Kidney epithelial cell (primary cell): Measurements from ENCODE around the gene ZNF425. TPM values are rescaled to one million over a fixed set of nuclear protein-coding genes. Genes with fewer than 3 reads are reported as not detected.

Experiments used
- DNase-seq: peaks from one replicate; pipeline ENCODE4 v3.0.0-alpha.2; 2010; ENCODE audit warnings: low read depth
- H3K27me3 ChIP-seq: 2 replicates; pipeline ENCODE4 v1.6.0; 2011; ENCODE audit warnings: low read length; ENCODE audit not compliant: control insufficient read depth, insufficient read depth
- H3K36me3 ChIP-seq: 2 replicates; pipeline ENCODE4 v1.5.1; 2011; ENCODE audit warnings: low read length; ENCODE audit not compliant: control insufficient read depth, insufficient read depth
- H3K4me3 ChIP-seq: 2 replicates; pipeline ENCODE4 v1.5.1; 2011; ENCODE audit warnings: low read depth, mild to moderate bottlenecking, control low read depth, low read length
- total RNA-seq: library from RNA; depleted of rRNA; stranded (reverse); fragments of >200 nt; gene quantifications from 2 replicates; pipeline ENCODE4 v1.2.3, GENCODE V29; 2015
- TF ChIP-seq, protein P1 (sequence below): IDR thresholded peaks from 2 replicates; pipeline ENCODE4 v1.5.1; 2011; ENCODE audit warnings: mild to moderate bottlenecking, moderate library complexity, low read length, control low read depth, inconsistent platforms; ENCODE audit not compliant: insufficient read depth, poor library complexity, severe bottlenecking

Gene ZNF425
- total RNA-seq, 1 donor from 2014 or later: 5.0 TPM

DNA sequence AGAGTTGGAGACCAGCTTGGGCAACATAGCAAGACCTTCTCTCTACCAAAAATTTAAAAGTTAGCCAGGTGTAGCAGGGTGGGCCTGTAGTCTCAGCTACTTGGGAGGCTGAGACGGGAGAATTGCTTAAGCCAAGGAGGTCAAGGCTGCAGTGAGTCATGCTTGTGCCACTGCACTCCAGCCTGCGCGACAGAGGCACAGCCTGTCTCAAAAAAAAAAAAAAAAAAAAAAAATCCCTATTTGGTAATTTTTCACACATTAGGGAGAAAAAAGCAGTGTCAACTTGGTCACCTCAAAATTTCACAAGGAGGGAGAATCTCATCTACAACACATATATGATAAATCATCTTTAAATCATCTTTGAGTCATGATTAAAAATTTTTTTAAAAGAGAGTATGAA is 14.7 kb upstream of the ZNF425 start:
- H3K27me3 ChIP-seq: no peaks in the 10 kb centered on the region
- TF ChIP-seq, protein P1, sequence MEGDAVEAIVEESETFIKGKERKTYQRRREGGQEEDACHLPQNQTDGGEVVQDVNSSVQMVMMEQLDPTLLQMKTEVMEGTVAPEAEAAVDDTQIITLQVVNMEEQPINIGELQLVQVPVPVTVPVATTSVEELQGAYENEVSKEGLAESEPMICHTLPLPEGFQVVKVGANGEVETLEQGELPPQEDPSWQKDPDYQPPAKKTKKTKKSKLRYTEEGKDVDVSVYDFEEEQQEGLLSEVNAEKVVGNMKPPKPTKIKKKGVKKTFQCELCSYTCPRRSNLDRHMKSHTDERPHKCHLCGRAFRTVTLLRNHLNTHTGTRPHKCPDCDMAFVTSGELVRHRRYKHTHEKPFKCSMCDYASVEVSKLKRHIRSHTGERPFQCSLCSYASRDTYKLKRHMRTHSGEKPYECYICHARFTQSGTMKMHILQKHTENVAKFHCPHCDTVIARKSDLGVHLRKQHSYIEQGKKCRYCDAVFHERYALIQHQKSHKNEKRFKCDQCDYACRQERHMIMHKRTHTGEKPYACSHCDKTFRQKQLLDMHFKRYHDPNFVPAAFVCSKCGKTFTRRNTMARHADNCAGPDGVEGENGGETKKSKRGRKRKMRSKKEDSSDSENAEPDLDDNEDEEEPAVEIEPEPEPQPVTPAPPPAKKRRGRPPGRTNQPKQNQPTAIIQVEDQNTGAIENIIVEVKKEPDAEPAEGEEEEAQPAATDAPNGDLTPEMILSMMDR: no peak
- H3K36me3 ChIP-seq: no peaks in the 10 kb centered on the region
- DNase-seq: no peak
- no peak overlapping the region for H3K4me3 ChIP-seq

DNA sequence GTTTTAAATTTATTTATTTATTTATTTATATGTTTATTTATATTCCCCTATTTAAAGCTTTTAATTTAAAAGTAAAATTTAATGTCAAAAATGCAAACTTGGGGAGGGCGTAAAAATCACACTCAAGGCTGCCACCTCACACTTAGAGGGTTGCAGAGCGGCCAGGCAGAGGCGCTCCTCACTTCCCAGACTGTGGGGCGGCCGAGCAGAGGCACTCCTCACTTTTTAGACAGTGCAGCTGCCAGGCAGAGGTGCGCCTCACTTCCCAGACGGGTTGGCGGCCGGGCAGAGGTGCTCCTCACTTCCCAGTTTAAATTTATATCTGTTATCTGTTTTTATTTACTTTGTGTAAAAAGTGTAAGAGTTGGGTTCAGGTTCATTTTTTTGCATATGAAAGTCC is 10.0 kb upstream of the ZNF425 start:
- Histone ChIP-seq H3K36me3 (no peaks in the 10 kb centered on the region), H3K27me3 (no peaks in the 10 kb centered on the region), H3K4me3 (no peak overlapping the region)
- no peak for DNase-seq
- TF ChIP-seq, protein P1: no peak

DNA sequence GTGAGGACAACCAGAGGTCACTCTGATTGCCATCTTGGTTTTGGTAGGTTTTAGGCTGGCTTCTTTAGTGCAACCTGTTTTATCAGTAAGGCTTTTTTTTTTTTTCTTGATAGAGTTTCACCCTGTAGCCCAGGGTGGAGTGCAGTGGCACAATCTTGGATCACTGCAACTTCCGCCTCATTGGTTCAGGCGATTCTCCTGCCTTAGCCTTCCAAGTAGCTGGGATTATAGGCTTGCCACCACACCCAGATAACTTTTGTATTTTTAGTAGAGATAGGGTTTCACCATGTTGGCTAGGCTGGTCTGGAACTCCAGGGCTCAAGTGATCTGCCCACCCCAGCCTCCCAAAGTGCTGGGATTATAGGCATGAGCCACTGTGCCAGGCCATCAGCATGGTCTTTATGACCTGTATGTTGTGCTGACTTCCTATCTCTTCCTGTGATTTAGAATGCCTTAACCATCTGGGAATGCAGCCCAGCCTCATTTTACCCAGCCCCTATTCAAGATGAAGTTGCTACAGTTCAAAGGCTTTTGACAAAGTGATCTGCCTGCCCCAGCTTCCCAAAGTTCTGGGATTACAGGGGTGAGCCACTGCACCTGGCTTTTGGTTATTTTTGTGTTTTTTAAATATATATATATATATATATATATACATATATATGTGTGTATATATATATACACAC is 7.0 kb upstream of the ZNF425 start:
- no peak overlapping the region for H3K4me3 ChIP-seq

DNA sequence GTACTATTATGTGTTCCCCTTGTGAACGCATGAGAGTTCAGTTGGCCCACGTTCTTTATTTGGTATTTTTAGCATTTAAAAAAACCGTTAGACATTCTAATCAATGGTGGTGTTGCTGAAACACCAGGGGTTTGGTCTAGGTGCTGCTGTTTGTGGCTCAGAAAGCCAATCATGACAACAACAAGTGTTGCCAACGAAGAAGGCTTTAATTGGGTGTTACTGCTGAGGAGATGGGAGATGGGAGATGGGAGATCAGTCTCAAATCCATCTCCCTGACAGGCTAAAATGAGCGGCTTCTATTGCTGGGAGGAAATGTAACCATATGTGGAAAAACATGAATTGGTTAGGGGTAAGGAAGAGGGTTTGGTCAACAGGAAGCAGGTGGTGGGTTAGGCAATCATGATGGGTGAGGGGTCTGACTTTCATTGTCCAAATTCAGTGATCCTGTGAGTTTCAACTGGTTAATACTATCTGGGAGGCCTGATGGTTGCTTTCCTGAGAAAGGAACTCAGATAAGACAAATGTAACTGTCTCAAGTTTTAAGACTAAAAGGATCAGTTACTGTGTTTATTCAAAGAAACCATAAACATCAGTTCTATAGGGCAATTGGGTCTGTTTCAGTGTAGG is 4.6 kb upstream of the ZNF425 start:
- DNase-seq: no peak
- Histone ChIP-seq H3K36me3 (no peaks in the 10 kb centered on the region), H3K4me3 (no peak overlapping the region), H3K27me3 (no peaks in the 10 kb centered on the region)
- TF ChIP-seq, protein P1: no peak

More for the DNA sequence above, 7.0 kb upstream of the ZNF425 start:
- Histone ChIP-seq H3K27me3 (no peaks in the 10 kb centered on the region), H3K36me3 (no peaks in the 10 kb centered on the region)
- no peak for DNase-seq
- TF ChIP-seq, protein P1: no peak

DNA sequence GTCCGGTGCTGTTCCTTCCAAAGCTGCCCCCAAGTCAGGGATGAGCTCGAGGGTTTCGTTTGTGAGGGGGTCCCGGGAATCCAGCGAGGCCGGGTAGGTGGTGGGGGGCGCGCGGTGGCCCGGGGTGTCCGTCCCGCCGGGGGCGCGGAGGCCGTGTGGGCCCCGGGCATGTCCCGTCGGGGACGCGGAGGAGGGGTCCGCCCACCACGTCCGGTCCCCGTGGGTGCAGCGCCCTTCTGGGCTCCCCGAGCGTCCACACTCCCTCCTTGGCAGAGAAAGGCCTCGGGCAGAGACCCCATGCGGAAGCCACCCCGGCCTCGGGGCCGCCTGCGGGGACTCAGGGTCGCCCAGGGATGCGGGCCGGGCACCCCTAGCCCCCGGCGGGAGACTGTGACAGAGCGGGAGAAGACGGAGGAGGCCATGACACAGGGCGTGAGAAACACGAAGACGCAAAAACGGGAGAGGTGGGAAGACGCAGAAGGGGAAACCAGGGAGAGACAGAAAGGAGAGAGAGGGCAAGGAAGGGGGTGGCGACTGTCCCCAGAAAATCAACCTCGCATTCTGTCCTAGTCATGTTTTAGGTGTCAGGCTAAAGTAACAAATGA is 640 bp upstream of the ZNF425 start:
- DNase-seq: no peak
- Histone ChIP-seq H3K27me3 (no peaks in the 10 kb centered on the region), H3K36me3 (no peaks in the 10 kb centered on the region), H3K4me3 (peak overlapping the region; percentile 58)
- TF ChIP-seq, protein P1: no peak
